Keratinocyte (primary cell): ENCODE data around the gene ME2.

Experiments used
- EZH2 ChIP-seq: IDR thresholded peaks from one replicate; pipeline ENCODE4 v1.6.1; 2012; ENCODE audit warnings: inconsistent platforms, mild to moderate bottlenecking, low read length, moderate library complexity
- TF ChIP-seq, protein P1 (sequence below), 3 experiments: IDR thresholded peaks in 1 of 3; conservative IDR thresholded peaks in 1 of 3; optimal IDR thresholded peaks in 1 of 3; 2 replicates in 2 of 3; 3 replicates in 1 of 3; pipeline versions ENCODE3 to v1.5.1; 2011; ENCODE audit warnings: low read length in 3 of 3, mild to moderate bottlenecking in 3 of 3, moderate library complexity in 2 of 3, control low read depth in 1 of 3, inconsistent platforms in 1 of 3; ENCODE audit not compliant: insufficient read depth in 2 of 3; ENCODE audit errors: extremely low read depth in 1 of 3

GRCh38 chr18:50938912-50939311 is 60.0 kb downstream of the ME2 start:
- TF ChIP-seq, protein P1, sequence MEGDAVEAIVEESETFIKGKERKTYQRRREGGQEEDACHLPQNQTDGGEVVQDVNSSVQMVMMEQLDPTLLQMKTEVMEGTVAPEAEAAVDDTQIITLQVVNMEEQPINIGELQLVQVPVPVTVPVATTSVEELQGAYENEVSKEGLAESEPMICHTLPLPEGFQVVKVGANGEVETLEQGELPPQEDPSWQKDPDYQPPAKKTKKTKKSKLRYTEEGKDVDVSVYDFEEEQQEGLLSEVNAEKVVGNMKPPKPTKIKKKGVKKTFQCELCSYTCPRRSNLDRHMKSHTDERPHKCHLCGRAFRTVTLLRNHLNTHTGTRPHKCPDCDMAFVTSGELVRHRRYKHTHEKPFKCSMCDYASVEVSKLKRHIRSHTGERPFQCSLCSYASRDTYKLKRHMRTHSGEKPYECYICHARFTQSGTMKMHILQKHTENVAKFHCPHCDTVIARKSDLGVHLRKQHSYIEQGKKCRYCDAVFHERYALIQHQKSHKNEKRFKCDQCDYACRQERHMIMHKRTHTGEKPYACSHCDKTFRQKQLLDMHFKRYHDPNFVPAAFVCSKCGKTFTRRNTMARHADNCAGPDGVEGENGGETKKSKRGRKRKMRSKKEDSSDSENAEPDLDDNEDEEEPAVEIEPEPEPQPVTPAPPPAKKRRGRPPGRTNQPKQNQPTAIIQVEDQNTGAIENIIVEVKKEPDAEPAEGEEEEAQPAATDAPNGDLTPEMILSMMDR (optimal IDR thresholded peaks at IDR 0.05 in 1 of 3, IDR thresholded peaks at IDR 0.05 in 1 of 3, conservative IDR thresholded peaks at IDR 0.05 in 1 of 3; ENCODE audit: extremely low read depth in 1 of 3, insufficient read depth in 2 of 3, low read length in 3 of 3): no peak
- TF ChIP-seq EZH2: no peak
